Measurements from ENCODE around the gene UGT8. TPM values are rescaled to one million over a fixed set of nuclear protein-coding genes. Genes with fewer than 3 reads are reported as not detected.

Gene UGT8
- total RNA-seq, 2 experiments from 2014 or later, result 17.5 to 18.5 TPM

GRCh38 chr4:114658776-114659175 is 60.2 kb downstream of the UGT8 start:
- POLR2A ChIA-PET, result interaction anchor here (0.7 to 1.2 kb wide), 3 partner anchors 40 to 56 kb away, joined by 3 to 4 read pairs (median 4); no protein-coding TSS in a partner anchor
- Histone ChIP-seq H3K79me2 (ENCODE audit: insufficient read depth, low read depth, low read length) (peaks cover 4% of the 10 kb centered on the region; the same call in 1 of the 2 replicates), H3K9me2 (ENCODE audit: insufficient read depth, low read length) (no peaks in the 10 kb centered on the region), H3K9me3 (ENCODE audit: low read length) (no peaks in the 10 kb centered on the region), H3K4me2 (ENCODE audit: low read length) (no peak overlapping the region), H3K4me3 (ENCODE audit: low read depth, low read length, poor library complexity, severe bottlenecking) (no peak overlapping the region), H3K27ac (ENCODE audit: low read depth, low read length, poor library complexity, severe bottlenecking) (no peak overlapping the region), H3K4me1 (ENCODE audit: insufficient read depth, low read length, poor library complexity, severe bottlenecking) (no peaks in the 10 kb centered on the region), H4K20me1 (ENCODE audit: insufficient read depth, low read length) (peaks cover 19% of the 10 kb centered on the region; the same call in 1 of the 2 replicates), H2AFZ (ENCODE audit: low read length) (no peak overlapping the region), H3K36me3 (ENCODE audit: insufficient read depth, low read length) (no peaks in the 10 kb centered on the region)
- DNase-seq (ENCODE audit: low spot score), result no peak
- CTCF ChIA-PET (ENCODE audit: unreplicated experiment), result interaction anchor here (0.6 to 0.9 kb wide), 4 partner anchors 10 to 374 kb away, joined by 3 read pairs; partner anchors contain the start of gene UGT8
- intact Hi-C loops (cut with micrococcal nuclease; ENCODE audit: unreplicated experiment), result loop anchor here (1.0 to 5.0 kb wide), 4 partner anchors 36 to 271 kb away; no protein-coding TSS in a partner anchor
- TF ChIP-seq CTCF (conservative IDR thresholded peaks at IDR 0.05; ENCODE audit: low read length) (no peak), EZH2phosphoT487 (IDR thresholded peaks at IDR 0.05; ENCODE audit: borderline replicate concordance, low read depth, low read length) (no peak)
- no TSS peak for BruUV-seq (replicated peaks)

GRCh38 chr4:114659386-114660008 is 60.9 kb downstream of the UGT8 start:
- peak; percentile 80 for DNase-seq (ENCODE audit: low spot score)
- Histone ChIP-seq H4K20me1 (ENCODE audit: insufficient read depth, low read length) (peaks cover 19% of the 10 kb centered on the region; the same call in 1 of the 2 replicates), H3K27ac (ENCODE audit: low read depth, low read length, poor library complexity, severe bottlenecking) (no peak overlapping the region), H3K4me3 (ENCODE audit: low read depth, low read length, poor library complexity, severe bottlenecking) (no peak overlapping the region), H2AFZ (ENCODE audit: low read length) (no peak overlapping the region), H3K4me2 (ENCODE audit: low read length) (no peak overlapping the region), H3K9me2 (ENCODE audit: insufficient read depth, low read length) (no peaks in the 10 kb centered on the region), H3K9me3 (ENCODE audit: low read length) (no peaks in the 10 kb centered on the region), H3K36me3 (ENCODE audit: insufficient read depth, low read length) (no peaks in the 10 kb centered on the region), H3K4me1 (ENCODE audit: insufficient read depth, low read length, poor library complexity, severe bottlenecking) (no peaks in the 10 kb centered on the region), H3K79me2 (ENCODE audit: insufficient read depth, low read depth, low read length) (peaks cover 4% of the 10 kb centered on the region; the same call in 1 of the 2 replicates)
- BruUV-seq (replicated peaks), result no TSS peak
- TF ChIP-seq EZH2phosphoT487 (IDR thresholded peaks at IDR 0.05; ENCODE audit: borderline replicate concordance, low read depth, low read length) (no peak), CTCF (conservative IDR thresholded peaks at IDR 0.05; ENCODE audit: low read length) (peak; percentile 100)
- ChIA-PET POLR2A (interaction anchor here (0.7 to 1.2 kb wide), 3 partner anchors 39 to 144 kb away, joined by 3 to 4 read pairs (median 3); no protein-coding TSS in a partner anchor), CTCF (ENCODE audit: unreplicated experiment) (interaction anchor here (0.6 to 0.7 kb wide), 2 partner anchors 9 to 60 kb away, joined by 3 read pairs; partner anchors contain the start of gene UGT8)
- intact Hi-C loops (cut with micrococcal nuclease; ENCODE audit: unreplicated experiment), result loop anchor here (1.0 to 5.0 kb wide), 4 partner anchors 35 to 272 kb away; no protein-coding TSS in a partner anchor
